ENCODE results near the gene PARD3. TPM values are rescaled to one million over a fixed set of nuclear protein-coding genes. Genes with fewer than 3 reads are reported as not detected.

Gene PARD3
- total and polyA plus RNA-seq, 10 of the 15 experiments (the other 5 are each of a cell fraction or from before 2014, with no cell fraction given) = 2.6 to 43.1 (median 13.9) TPM

- ChIA-PET RAD21 (ENCODE audit: unreplicated experiment) (interaction anchor here (0.6 to 2.4 kb wide), 13 partner anchors 9 to 1114 kb away, joined by 3 to 15 read pairs (median 3); no protein-coding TSS in a partner anchor), POLR2A (interaction anchor here (1.3 to 1.4 kb wide), 2 partner anchors 12 to 29 kb away, joined by 4 to 5 read pairs; no protein-coding TSS in a partner anchor), SMC1A (ENCODE audit: uncharacterized antibody, unreplicated experiment) (interaction anchor here (0.6 to 3.9 kb wide), 19 partner anchors 8 to 466 kb away, joined by 3 to 18 read pairs (median 4); no protein-coding TSS in a partner anchor), CTCF (interaction anchor here (0.8 to 1.6 kb wide), 9 partner anchors 9 to 549 kb away, joined by 3 to 4 read pairs (median 3); no protein-coding TSS in a partner anchor)
- no peak for FAIRE-seq
- TF ChIP-seq PBX3 (IDR thresholded peaks at IDR 0.05; ENCODE audit: insufficient replicate concordance, low read depth, low read length) = no peak
- no peak for TF ChIP-seq RCOR1 (conservative IDR thresholded peaks at IDR 0.05; ENCODE audit: low read depth, low read length)
- TF ChIP-seq JUNB (IDR thresholded peaks at IDR 0.05) = no peak
- TF ChIP-seq, protein P1, sequence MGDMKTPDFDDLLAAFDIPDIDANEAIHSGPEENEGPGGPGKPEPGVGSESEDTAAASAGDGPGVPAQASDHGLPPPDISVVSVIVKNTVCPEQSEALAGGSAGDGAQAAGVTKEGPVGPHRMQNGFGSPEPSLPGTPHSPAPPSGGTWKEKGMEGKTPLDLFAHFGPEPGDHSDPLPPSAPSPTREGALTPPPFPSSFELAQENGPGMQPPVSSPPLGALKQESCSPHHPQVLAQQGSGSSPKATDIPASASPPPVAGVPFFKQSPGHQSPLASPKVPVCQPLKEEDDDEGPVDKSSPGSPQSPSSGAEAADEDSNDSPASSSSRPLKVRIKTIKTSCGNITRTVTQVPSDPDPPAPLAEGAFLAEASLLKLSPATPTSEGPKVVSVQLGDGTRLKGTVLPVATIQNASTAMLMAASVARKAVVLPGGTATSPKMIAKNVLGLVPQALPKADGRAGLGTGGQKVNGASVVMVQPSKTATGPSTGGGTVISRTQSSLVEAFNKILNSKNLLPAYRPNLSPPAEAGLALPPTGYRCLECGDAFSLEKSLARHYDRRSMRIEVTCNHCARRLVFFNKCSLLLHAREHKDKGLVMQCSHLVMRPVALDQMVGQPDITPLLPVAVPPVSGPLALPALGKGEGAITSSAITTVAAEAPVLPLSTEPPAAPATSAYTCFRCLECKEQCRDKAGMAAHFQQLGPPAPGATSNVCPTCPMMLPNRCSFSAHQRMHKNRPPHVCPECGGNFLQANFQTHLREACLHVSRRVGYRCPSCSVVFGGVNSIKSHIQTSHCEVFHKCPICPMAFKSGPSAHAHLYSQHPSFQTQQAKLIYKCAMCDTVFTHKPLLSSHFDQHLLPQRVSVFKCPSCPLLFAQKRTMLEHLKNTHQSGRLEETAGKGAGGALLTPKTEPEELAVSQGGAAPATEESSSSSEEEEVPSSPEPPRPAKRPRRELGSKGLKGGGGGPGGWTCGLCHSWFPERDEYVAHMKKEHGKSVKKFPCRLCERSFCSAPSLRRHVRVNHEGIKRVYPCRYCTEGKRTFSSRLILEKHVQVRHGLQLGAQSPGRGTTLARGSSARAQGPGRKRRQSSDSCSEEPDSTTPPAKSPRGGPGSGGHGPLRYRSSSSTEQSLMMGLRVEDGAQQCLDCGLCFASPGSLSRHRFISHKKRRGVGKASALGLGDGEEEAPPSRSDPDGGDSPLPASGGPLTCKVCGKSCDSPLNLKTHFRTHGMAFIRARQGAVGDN (IDR thresholded peaks at IDR 0.05) = no peak
- TF ChIP-seq ATF7 (IDR thresholded peaks at IDR 0.05; ENCODE audit: low read depth) = no peak
- Histone ChIP-seq H3K4me2 (ENCODE audit: control insufficient read depth, insufficient read depth) (no peak overlapping the region), H3K4me1 (ENCODE audit: control insufficient read depth, insufficient read depth, low read length) (no peaks in the 10 kb centered on the region), H3K79me2 (ENCODE audit: control insufficient read depth, insufficient read depth, low read length) (no peaks in the 10 kb centered on the region), H4K20me1 (ENCODE audit: control insufficient read depth, insufficient read depth) (no peaks in the 10 kb centered on the region), H3K4me3 (no peak overlapping the region), H3K36me3 (ENCODE audit: control insufficient read depth in 2 of 2, insufficient read depth in 2 of 2, low read length in 1 of 2) (no peaks in the 10 kb centered on the region), H3K27ac (ENCODE audit: control insufficient read depth, insufficient read depth) (no peak overlapping the region), H2AFZ (ENCODE audit: control insufficient read depth, low read depth, low read length) (no peak overlapping the region), H3K9me3 (replicated peaks; ENCODE audit: control insufficient read depth, insufficient read depth, low read length) (no peaks in the 10 kb centered on the region), H3K9ac (ENCODE audit: control insufficient read depth, insufficient read depth, low read length) (no peak overlapping the region), H3K27me3 (replicated peaks in 1 of 2; ENCODE audit: control insufficient read depth in 2 of 2, insufficient read depth in 2 of 2, low read length in 1 of 2) (no peaks in the 10 kb centered on the region)
- WGBS (ENCODE audit: insufficient coverage, insufficient replicate concordance, low lambda C conversion rate, missing lambda C conversion rate) = 68% methylated on average over 3 of the region's 3 CpGs
- BruUV-seq (replicated peaks) = no TSS peak
- DNase-seq (ENCODE audit: low read depth, low spot score) = no peak
- intact Hi-C loops (cut with micrococcal nuclease; ENCODE audit: unreplicated experiment) (no loop called here), in situ Hi-C loops (cut with MboI) (no loop called here)
- ATAC-seq = no peak
Observed at GRCh38 chr10:34446049-34446448, 369.0 kb downstream of the PARD3 start.

Data from GM12878 (cell line).